Stimulated activated CD8-positive, alpha-beta memory T cell treated with anti-CD3 and anti-CD28 coated beads, Interleukin-2, amount 100 ng/mL, for 1 hour (primary cell): ENCODE results near the gene BLOC1S2.
"Not testable (repeated sequence)": the region's sequence is repeated elsewhere in the genome, so short reads cannot be mapped to it uniquely, and the experiment has no call there.

Experiments used
- DNase-seq, 2 donors: peaks; one replicate each; pipeline ENCODE4 v3.0.0-alpha.2; 2020; ENCODE audit warnings: low read depth in 2 of 2

BLOC1S2 gene

DNA sequence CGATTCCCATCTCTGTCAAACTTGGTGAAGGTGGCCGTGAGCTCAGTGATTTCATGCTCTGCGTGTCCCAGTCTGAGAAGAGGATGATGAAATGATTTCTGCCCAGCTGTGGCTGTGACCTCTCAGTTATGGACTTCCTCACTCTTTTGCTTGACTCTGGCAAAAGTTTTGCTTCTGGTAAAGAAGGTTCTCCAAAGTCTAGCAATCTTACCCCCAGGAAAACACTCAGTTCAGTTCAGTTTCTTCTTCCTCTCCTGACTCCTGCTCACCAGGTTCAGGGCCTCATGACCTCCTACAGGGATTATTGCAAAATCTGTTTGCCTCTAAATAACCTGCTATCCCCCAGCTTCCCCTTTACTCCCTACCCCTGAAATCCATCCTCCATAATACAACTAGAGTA, 4.9 kb upstream of the BLOC1S2 start:
- no peak for DNase-seq

GRCh38 chr10:100289641-100290040, 3.2 kb upstream of the BLOC1S2 start:
- DNase-seq: no peak

DNA sequence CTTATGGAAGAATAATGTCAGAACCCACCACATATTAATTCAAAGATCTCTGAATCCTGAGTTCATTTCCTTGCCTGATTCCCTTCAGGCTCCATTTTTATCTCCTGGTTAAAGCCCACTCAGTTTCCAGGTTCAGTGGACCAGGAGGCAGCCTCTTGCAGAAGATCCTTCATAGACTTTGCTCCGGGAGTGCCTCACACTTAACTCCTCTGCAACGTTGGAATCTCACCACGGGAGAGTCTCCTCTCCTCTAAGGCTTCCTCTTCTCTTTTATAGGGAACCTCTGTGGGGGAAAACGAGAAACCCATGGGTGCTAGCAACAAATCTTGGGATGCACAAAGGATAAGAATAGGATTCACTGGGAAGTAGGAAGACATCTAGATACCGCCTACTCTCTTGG, 1.7 kb upstream of the BLOC1S2 start:
- DNase-seq: no peak

DNA sequence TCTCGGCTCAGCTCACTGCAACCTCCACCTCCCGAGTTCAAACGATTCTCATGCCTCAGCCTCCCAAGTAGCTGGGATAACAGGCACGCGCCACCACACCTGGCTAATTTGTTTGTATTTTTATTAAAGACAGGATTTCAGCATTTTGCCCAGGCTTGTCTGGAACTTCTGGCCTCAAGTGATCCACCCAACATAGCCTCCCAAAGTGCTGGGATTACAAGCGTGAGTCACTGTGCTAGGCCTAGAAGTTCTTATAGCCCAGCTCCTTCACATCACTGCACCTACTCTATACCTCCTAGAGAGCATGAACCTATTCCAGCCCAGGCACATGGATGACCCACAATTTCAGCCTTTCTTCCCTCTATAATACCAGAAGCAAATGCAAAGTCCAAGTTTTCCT, 1.3 kb upstream of the BLOC1S2 start:
- DNase-seq: no peak

- DNase-seq: not testable (repeated sequence)
Observed at GRCh38 chr10:100285326-100285725, 1.2 kb downstream of the BLOC1S2 start.

- no peak for DNase-seq
Observed at GRCh38 chr10:100282907-100283306, 3.6 kb downstream of the BLOC1S2 start.

- DNase-seq: not testable (repeated sequence)
Observed at GRCh38 chr10:100276971-100277370, 9.5 kb downstream of the BLOC1S2 start.

DNA sequence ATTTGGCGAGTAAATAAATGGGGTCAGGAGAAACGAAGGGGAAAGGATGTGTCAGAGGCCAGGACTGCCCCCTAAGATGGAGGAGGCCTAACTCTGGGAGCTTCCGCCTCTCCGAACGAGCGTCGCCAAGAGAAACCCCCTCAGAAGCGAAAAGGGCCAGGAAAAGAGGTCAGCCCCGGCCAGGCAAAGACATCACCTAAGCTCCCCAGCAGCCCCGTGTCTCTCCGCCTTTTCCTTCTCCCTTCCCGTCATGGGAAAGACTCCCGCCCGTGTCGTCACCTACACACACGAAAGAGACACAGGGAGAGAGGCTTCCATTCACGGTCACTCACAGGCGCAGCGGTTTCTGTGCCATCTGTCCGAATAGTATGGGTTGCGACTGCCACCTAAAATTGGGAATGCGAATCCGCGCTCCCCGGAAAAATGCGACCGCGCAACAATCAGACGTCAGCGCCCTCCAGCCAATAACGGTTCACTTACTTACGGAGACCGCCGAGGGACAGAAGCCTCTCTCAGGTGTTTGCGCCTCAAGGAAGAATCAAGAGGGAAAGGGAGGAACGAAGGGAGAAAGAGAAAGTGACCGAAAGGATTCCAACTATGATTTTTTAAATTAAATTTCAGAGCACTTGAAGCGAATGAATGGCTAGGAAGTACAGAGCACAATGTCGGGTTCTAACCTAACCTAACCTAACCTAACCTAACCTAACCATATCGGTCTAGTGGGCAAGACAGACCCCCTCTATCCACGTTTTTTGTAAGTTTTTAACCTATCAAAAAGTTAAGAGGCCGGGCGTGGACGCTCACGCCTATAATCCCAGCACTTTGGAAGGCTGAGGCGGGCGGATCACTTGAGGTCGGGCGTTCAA, 19.0 kb downstream of the BLOC1S2 start, which contains the start of gene CWF19L1:
Gene CWF19L1 (minus strand): TSS at position 400 of the 866 bp plus-strand sequence. CDS start 45 bp downstream, at position 355.
- DNase-seq: peak; percentile 53 to 54

DNA sequence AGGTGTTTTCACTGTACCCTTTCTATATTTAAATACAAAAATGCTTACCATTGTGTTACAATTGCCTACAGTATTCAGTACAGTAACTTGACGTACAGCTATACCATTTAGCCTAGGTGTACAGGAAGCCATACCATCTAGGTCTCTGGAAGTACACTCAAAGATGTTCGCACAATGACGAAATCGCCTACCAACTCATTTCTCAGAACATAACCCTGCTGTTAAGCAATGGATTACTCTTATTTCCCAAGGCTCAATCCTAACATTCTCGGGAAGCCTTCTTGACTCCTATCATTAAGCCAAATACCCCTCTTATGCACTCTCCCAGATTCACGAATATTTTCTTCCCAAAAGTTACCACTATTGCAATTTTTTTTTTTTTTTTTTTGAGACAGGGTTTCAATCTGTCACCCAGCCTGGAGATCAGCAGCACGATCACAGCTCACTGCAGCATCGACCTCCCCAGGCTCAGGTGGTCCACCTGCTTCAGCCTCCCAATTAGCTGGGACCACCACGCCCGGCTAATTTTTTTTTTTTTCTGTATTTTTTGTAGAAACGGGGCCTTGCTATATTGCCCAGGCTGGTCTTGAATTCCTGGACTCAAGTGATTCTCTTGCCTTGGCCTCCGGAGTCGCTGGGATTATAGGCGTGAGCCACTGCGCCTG, 20.5 kb downstream of the BLOC1S2 start:
- DNase-seq: no peak

- no peak for DNase-seq
Observed at GRCh38 chr10:100254191-100254590, 32.3 kb downstream of the BLOC1S2 start.

DNA sequence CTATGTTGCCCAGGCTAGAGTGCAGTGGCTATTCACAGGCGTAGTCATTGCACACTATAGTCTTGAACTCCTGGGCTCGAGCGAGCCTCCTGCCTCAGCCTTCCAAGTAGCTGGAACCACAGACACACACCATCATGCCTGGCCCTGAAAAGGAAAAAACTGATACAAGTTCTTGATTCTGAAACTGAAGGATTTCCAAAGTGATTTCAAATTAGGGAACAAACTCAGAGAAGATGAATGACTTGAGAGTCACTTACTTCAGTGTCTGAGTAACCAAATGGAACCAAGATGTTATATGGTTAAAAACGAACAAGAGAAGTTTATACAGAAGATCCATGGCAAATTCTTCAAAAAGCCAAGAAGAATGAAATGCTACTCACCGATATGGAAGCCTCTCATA, 33.4 kb downstream of the BLOC1S2 start:
- no peak for DNase-seq

GRCh38 chr10:100248820-100249219, 37.7 kb downstream of the BLOC1S2 start:
- no peak for DNase-seq

DNA sequence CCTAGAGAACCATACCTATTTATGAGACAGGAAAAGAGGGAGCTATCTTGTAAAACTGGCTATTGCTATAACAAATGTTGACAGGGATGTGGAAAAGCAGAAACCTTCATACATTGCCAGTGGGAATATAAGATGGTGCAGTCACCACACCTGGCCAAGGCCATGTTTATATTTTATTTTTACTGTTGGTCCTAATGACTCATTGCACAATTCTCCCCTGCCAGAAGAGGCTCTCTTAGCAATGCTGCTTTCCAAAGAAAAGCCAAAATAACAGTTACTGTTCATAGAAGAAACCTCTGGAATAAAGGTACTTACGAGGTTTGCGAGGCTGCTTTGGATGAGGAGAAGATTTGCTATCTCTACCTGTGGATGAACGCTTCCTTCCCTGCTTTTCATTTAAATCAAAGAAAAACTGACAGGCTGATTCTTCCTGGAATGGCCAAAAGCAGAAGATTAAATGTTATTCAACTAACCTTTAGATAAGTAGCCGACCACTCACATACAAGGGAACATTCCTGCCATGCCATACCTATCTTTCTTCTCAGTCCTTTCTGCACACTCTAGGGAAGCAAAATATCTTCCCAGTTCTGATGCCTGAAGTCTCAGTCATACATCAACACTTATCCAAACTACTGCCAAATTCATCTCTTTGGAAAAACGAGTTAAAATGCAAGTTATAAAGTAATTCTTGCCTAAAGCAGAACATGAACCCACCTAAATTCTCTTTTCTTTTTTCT, 40.8 kb downstream of the BLOC1S2 start:
- DNase-seq: no peak

- no peak for DNase-seq
Observed at GRCh38 chr10:100239851-100240250, 46.6 kb downstream of the BLOC1S2 start.

DNA sequence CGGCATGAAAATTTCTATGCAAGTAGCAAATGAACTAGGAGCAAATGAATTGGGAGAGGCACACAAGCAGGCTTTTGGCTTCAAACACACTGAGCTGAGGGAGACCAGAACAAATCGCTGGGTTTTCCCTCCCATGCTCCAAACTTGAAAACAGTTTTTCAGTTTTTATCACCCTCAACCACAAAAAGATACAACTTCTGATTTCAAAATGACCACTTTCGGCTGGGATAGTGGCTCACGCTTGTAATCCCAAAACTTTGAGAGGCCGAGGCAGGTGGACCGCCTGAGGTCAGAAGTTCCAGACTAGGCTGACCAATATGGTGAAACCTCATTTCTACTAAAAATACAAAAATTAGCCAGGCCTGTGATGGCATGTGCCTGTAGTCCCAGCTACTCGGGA, 48.1 kb downstream of the BLOC1S2 start:
- DNase-seq: no peak

DNA sequence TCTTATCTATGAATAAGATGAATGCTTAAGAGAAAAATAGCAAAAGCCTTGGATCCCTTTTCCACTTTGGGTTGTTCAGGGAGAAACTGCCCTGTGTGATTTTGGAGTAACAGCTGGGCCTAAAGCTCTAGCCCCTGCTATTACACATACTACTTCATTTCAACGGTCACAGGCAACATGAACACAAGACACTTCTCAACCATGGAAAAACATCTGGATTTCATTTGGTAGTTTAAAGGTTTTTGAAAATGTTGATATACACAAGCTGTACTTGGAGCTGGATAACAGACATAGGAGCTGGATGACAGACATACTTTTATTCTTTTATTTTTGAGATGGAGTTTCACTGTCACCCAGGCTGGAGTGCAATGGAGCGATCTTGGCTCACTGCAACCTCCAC, 54.4 kb downstream of the BLOC1S2 start:
- no peak for DNase-seq

- no peak for DNase-seq
Observed at GRCh38 chr10:100229819-100230422, 56.6 kb downstream of the BLOC1S2 start.

- no peak for DNase-seq
Observed at GRCh38 chr10:100223879-100224278, 62.6 kb downstream of the BLOC1S2 start.
